ENCODE data around the gene TENM3. TPM values are rescaled to one million over a fixed set of nuclear protein-coding genes. Genes with fewer than 3 reads are reported as not detected.
"Not testable (repeated sequence)": the region's sequence is repeated elsewhere in the genome, so short reads cannot be mapped to it uniquely, and the experiment has no call there.

The TENM3 gene
- total RNA-seq, 1 experiment from 2014 or later, result 5.3 TPM

DNA sequence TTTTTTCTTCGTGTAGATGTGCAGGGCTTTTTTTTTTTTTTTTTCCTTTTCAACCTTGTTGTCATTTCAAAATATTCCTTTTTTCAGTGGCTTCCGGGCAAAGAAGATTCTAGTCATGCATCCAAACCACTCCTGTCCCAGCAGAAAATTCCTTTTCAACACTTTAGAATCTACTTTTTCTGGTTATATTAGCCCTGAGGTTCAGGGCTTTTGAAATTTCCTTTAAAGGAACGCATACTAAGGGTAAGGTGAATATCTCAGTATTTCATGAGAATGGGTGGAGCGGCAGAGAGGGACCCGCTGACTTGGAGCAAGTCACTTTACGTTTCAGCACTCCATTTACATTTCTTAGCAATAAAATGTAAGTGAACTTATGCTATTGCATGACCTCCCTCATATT, 15.6 kb upstream of the TENM3 start:
- no peak for DNase-seq (ENCODE audit: low spot score)

- no peak for DNase-seq (ENCODE audit: low spot score)
These were observed 14.1 kb upstream of the TENM3 start for GRCh38 chr4:182228991-182229577.

- no peak for DNase-seq (ENCODE audit: low spot score)
These were observed 12.9 kb upstream of the TENM3 start for GRCh38 chr4:182230256-182230655.

DNA sequence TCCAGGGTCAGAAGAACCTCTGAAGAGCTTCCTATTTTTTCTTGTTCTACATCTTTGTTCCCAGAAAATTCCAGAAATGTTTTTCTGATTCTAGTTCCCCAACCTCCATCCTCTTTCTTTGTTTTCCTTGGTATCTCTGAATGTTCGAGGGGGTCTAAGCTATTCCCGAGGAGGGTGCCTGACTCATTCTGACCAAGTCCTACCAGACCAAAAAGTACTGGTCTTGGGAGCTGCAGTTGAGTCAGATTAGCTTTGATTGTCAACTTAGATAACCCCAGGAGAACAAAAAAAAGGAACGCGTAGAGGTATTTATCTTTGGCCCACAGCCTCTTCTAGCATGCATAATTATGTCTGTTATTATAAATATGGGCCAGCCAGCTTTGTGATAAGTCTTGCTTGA, 12.1 kb upstream of the TENM3 start:
- DNase-seq (ENCODE audit: low spot score), result no peak

DNA sequence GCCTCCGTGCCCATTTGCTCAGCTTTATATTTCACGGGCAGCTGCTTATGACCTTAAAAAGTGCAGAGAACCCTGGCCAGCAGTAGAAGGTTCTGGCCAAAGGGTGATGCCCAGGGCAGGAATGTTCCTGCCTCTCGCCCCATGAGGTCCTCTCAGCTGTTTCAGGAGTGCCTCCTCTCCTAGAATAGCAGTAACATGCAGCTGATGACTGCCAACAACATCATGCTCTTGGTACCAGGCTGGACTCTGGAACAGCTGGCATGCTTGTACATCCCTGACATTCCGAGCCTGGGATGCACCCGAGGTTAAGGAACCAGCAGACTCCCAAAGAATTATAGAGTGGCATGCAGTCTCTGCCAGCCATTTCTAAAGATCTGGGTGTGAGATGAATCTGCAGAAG, 11.7 kb upstream of the TENM3 start:
- no peak for DNase-seq (ENCODE audit: low spot score)

GRCh38 chr4:182233310-182234090, 9.7 kb upstream of the TENM3 start:
- no peak for DNase-seq (ENCODE audit: low spot score)

DNA sequence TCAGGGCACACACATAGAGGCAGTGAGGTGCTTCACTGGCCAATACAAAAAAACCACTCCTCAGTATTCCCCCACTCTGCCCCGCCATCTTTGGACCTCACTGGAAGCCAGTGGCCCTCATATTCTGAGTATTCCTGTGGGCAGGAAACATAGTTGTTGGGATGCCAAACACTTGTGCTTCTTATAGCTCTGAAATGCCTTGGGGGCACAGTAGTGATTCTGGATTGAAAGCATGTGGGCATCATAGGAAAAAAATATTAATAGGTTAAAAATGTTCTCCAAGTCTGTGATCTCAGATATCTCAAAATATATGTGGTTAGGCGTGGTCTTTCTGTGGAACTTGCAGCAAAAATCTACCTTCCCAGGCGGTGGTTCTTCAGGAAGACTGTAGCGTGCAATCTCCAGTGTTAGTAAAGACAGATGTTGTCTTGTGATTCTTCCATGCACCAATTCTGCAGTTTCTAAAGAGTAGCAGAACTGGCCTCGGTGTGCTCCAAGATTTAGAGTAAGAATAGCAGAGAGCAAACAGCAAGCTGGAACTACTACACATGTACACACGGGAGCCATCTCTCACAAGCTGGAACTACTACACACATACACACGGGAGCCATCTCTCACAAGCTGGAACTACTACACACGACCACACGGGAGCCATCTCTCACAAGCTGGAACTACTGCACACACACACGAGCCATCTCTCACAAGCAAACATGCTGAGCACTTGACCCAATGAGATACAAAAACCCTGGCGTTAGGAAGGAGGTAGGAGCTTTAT, 8.0 kb upstream of the TENM3 start:
- DNase-seq (ENCODE audit: low spot score), result no peak

DNA sequence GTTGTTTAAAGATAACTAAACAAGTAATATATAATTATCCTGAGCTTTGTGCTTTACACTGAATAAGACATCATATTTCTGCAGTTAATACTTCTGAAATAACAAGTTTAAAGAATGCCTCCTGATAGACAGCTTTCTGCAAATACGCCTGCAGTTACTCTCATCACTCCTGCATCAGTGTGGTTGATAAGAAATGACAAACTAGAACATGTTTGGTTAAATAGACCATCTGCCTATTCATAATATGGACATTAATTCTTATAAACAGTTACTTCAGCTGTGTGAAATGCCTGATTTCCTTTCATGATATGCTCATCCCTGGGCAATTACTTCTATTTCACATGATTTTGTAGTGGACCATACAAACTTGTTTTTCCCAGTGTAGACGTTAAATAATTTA, 7.0 kb upstream of the TENM3 start:
- no peak for DNase-seq (ENCODE audit: low spot score)

- not testable (repeated sequence) for DNase-seq (ENCODE audit: low spot score)
These were observed 6.2 kb upstream of the TENM3 start for GRCh38 chr4:182237010-182237409.

DNA sequence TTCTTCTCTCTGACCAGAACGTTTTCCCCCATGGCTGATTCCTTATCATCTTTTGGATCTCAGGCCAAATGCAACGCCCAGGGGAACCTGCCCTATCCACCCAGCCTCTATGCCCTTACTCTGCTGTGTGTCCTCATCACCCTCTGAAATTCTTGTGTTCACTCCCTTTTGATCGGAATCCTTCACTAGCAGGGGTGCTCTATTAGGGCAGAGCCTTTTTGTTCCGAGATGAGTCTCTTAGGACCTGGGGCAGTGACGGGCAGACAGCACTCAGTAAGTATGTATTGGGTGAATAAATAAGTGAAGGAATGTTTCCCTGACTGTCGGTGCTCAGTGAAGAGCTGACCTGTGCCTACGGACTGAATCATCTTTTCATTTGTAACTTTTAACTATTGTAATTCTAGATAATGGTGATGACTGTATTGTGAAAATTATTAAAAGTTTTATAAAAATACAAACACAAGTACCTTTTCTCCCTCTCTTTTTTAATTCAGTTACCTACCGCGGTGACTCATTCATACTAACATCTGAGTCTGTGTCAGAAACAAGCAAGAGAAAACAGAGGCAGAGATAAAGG, 4.8 kb upstream of the TENM3 start:
- no peak for DNase-seq (ENCODE audit: low spot score)

DNA sequence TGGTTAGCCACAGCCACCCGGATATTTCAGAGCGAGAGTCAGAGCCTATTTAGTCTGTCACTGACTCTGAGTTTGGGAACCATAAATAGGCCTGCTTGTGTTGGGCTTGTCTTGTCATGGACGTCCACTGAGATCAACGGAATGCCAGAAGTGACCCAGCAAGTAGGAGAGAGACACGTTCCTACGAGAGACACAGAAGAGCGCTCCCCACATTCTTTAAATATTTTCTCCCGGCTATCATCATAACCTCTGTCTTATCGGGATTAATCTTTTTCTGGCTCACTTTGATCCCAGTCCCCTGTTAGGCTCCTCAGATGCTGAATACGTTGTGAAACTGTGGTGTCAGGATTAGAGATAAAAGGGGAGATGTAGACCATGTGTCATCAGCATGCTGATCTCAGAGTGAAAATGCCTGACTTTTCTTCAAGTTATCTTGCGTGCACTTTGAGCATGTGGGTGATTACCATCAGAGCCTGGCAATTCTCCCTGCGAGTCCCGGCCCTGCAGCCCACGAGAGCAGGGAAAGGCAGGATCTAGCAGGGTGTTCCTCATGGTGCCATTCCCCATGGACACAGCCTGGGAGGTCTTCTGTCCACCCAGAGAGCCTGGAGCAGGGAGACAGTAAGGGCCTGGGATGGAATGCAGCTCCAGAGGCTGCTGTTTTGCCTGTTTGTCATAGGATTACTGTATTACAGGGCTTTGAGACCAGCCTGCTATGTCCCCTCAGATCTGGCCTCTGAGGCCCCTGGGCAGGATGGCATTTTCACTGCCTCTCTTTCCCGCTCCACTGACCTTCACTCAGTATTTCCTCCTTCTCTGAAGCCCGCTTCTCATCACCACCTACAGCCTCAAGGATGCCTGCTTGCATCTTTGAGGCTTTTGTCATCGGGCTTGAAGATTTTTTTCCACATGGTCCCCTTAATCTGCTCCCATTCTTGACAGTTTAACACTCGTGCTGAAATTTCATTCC, 2.8 kb upstream of the TENM3 start:
- no peak for DNase-seq (ENCODE audit: low spot score)

DNA sequence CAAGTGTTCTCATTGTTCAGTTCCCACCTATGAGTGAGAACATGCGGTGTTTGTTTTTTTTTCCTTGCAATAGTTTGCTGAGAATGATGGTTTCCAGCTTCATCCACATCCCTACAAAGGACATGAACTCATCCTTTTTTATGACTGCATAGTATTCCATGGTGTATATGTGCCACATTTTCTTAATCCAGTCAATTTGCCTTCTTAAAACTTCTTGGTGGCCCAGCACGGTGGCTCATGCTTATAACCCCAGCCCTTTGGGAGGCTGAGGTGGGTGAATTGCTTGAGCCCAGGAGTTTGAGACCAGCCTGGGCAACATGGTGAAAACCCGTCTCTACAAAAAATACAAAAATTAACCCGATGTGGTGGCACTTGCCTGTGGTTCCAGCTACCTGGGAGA, 942 bp upstream of the TENM3 start:
- DNase-seq (ENCODE audit: low spot score), result not testable (repeated sequence)

DNA sequence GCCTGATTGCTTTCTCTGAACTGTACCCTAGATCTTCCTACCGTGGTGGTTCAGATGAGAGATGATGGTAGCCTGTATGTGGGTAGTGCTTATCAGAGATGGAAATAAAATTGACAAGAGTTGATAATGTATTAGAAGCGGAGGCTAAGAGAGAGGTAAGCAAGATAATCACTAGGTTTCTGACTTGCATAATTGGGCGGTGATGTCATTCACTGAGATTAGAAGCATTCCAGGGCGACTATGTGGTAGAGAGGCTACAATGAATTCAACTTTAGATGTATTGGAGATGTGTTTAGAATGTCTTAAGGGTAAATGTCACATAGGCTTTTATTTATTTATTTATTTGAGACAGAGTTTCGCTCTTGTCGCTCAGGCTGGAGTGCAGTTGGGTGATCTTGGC, 415 bp upstream of the TENM3 start:
- DNase-seq (ENCODE audit: low spot score), result no peak

DNA sequence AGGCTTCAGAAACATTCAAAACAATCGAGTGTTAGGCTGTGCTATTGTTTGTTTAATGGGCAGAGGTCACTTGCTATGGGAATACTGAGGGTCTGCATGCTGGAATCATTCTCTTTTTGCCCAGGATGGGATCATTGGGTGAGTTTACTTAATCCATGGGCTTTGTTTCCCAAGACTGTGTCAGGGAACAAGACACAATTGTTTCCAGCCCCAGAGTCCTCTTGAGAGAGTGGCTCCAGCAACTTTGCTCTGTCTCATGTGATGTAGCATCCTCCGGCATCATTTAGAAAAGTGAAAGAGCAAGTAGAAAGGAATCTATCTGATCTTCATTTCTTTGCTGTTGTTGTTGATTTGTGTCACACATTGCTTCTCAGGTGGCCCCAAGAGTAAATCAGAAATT, 1.8 kb downstream of the TENM3 start:
- no peak for DNase-seq (ENCODE audit: low spot score)

GRCh38 chr4:182245541-182246215, 2.5 kb downstream of the TENM3 start:
- DNase-seq (ENCODE audit: low spot score), result peak; percentile 7

GRCh38 chr4:182246401-182247205, 3.4 kb downstream of the TENM3 start:
- no peak for DNase-seq (ENCODE audit: low spot score)

- DNase-seq (ENCODE audit: low spot score), result no peak
These were observed 5.1 kb downstream of the TENM3 start for GRCh38 chr4:182248295-182248694.

- no peak for DNase-seq (ENCODE audit: low spot score)
These were observed 7.2 kb downstream of the TENM3 start for GRCh38 chr4:182250446-182250845.

DNA sequence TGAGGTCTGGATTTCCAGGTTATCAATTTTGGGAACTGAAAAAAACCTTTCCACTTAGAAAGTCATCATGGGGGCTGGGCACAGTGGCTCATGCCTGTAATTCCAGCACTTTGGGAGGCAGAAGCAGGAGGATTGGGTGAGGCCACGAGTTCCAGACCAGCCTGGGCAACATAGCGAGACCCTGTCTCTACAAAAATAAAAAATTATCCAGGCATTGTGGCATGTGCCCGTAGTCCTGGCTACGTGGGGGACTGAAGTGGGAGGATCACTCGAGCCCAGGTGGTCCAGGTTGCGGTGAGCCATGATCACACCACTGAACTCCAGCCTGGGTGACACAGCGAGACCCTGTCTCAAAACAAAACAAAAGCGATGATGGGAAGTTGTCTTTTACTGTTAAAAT, 7.9 kb downstream of the TENM3 start:
- no peak for DNase-seq (ENCODE audit: low spot score)

- DNase-seq (ENCODE audit: low spot score), result no peak
These were observed 9.0 kb downstream of the TENM3 start for GRCh38 chr4:182252220-182252619.
